Activated gamma-delta T cell treated with anti-CD3 and anti-CD28 coated beads, Interleukin-2, amount 50 U/mL, for 16 hours (primary cell): ENCODE measurements around the gene ZNF133.

ENCODE experiments used
- DNase-seq: peaks from one replicate; pipeline ENCODE4 v3.0.0-alpha.2; 2020; ENCODE audit warnings: low read depth

The ZNF133 gene

DNA sequence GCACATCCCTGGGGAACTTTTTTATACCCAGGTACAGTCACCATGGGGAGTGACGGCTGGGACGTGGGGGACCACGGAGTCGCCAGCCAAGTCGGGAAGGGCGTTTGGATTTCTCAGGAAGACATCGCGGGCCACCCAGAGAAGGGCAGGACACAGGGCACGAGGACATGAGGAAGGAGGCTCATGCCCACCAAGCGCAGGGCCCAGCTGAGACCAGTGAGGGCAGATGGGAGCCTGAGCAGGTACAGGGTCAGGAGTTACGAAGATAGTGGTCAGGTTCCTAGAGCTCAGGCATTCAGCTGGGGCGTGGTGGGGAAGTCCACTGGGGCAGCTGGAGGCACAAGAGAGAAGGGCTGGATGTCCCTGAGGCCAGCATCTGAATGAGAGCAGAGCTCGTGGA lies 74.6 kb downstream of the ZNF133 start:
- no peak for DNase-seq

DNA sequence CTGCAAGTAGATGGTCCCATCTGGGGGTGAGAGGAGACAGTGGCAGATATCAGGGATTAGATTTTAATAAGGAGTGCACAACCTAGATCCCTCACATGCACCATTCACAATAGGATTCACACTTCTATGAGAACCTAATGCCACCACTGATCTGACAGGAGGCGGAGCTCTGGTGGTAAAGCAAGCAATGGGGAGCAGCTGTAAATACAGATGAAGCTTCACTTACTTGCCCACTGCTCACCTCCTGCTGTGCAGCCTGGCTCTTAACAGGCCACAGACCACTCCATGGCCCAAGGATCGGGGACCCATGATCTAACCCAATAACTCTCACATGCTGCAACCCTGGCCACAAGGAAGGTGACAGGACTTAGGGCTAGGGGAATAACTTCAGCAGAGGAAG lies 75.4 kb downstream of the ZNF133 start:
- no peak for DNase-seq

DNA sequence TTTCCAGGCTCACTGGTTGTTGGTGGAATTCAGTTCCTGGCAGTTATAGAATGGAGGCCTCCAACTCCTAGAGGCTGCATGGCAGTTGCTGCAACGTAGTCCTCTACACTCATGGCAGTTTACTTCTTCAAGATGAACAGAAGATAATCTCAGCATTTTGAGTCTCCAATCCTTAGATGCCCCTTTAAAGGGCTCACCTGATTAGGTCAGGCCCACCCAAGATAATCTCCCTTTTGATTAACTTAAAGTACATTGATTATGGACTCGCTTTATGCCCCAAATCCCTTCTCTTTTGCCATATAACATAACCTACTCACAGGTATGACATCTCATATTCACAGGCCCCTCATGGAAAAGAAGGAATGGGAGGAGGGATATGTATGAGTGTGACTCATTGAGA lies 76.4 kb downstream of the ZNF133 start:
- DNase-seq = no peak
